Fibroblast of lung (primary cell): ENCODE results near the gene AKT1S1. TPM values are rescaled to one million over a fixed set of nuclear protein-coding genes. Genes with fewer than 3 reads are reported as not detected.

ENCODE experiments used
- DNase-seq, 2 donors: peaks; one replicate each; pipeline versions ENCODE4 v3.0.0 to v3.0.0-alpha.2; 2010; ENCODE audit warnings: low read depth in 2 of 2
- H2AFZ ChIP-seq: 2 replicates; pipeline ENCODE4 v1.5.1; 2012; ENCODE audit warnings: low read length, control low read depth, inconsistent platforms
- H3K27ac ChIP-seq: 2 replicates; pipeline ENCODE4 v1.5.1; 2011; ENCODE audit warnings: low read length, control low read depth; ENCODE audit not compliant: insufficient read depth
- H3K27me3 ChIP-seq: 2 replicates; pipeline ENCODE4 v1.5.1; 2011; ENCODE audit warnings: mild to moderate bottlenecking, low read length; ENCODE audit not compliant: control insufficient read depth, insufficient read depth
- H3K36me3 ChIP-seq: 2 replicates; pipeline ENCODE4 v1.5.1; 2011; ENCODE audit warnings: low read length; ENCODE audit not compliant: control insufficient read depth, insufficient read depth
- H3K4me1 ChIP-seq: 2 replicates; pipeline ENCODE4 v1.5.1; 2011; ENCODE audit warnings: low read length; ENCODE audit not compliant: control insufficient read depth, insufficient read depth; ENCODE audit errors: extremely low read depth
- H3K4me2 ChIP-seq: 2 replicates; pipeline ENCODE4 v1.5.1; 2011; ENCODE audit warnings: low read length, control low read depth; ENCODE audit not compliant: insufficient read depth; ENCODE audit errors: extremely low read depth
- H3K4me3 ChIP-seq, 4 experiments: fragments of 200-600 bp in 1 of 4; sonication (generic) in 1 of 4; replicated peaks in 1 of 4; 2 replicates each; pipeline ENCODE4 v1.5.1; 2011 to 2016; ENCODE audit warnings: low read length in 4 of 4, low read depth in 3 of 4, mild to moderate bottlenecking in 3 of 4, control low read depth in 2 of 4, inconsistent platforms in 1 of 4, mixed read lengths in 1 of 4; ENCODE audit not compliant: insufficient read depth in 1 of 4; ENCODE audit errors: control extremely low read depth in 1 of 4
- H3K79me2 ChIP-seq: 2 replicates; pipeline ENCODE4 v1.5.1; 2012; ENCODE audit warnings: mild to moderate bottlenecking, low read length, inconsistent platforms; ENCODE audit not compliant: control insufficient read depth, insufficient read depth
- H3K9ac ChIP-seq: 2 replicates; pipeline ENCODE4 v1.5.1; 2011; ENCODE audit warnings: mild to moderate bottlenecking, low read length, control low read depth; ENCODE audit not compliant: insufficient read depth
- H3K9me3 ChIP-seq: 2 replicates; pipeline ENCODE4 v1.5.1; 2012; ENCODE audit warnings: low read depth, low read length; ENCODE audit not compliant: control insufficient read depth, insufficient read depth
- H4K20me1 ChIP-seq: 2 replicates; pipeline ENCODE4 v1.5.1; 2011; ENCODE audit warnings: low read length; ENCODE audit not compliant: control insufficient read depth, insufficient read depth; ENCODE audit errors: extremely low read depth
- EZH2 ChIP-seq: IDR thresholded peaks from 2 replicates; pipeline ENCODE4 v1.5.1; 2012; ENCODE audit warnings: low read length, control low read depth, mild to moderate bottlenecking; ENCODE audit errors: missing control alignments
- polyA plus RNA-seq, 2 donors: library from polyadenylated mRNA; depleted of rRNA in 1 of 2; stranded (reverse) in 1 of 2; unstranded in 1 of 2; fragments of >200 nt; gene quantifications; 2 replicates each; pipeline ENCODE4 v1.2.1, GENCODE V29; 2011 to 2012; ENCODE audit warnings: missing spikeins in 1 of 2
- total RNA-seq: library from RNA; depleted of rRNA; stranded (reverse); fragments of >200 nt; gene quantifications from 2 replicates; pipeline ENCODE4 v1.2.1, GENCODE V29; 2014
- TF ChIP-seq, protein P1 (sequence below), 2 donors: IDR thresholded peaks in 1 of 2; conservative IDR thresholded peaks in 1 of 2; 1 replicate in 1 of 2; 2 replicates in 1 of 2; pipeline ENCODE4 v1.5.1; 2011 to 2012; ENCODE audit warnings: low read length in 2 of 2, control low read depth in 1 of 2, inconsistent platforms in 1 of 2, low read depth in 1 of 2, mild to moderate bottlenecking in 1 of 2

The AKT1S1 gene
- total and polyA plus RNA-seq, 2 donors (not counting 1 experiment from before 2014, with no cell fraction given) = 12.2 to 37.4 TPM

DNA sequence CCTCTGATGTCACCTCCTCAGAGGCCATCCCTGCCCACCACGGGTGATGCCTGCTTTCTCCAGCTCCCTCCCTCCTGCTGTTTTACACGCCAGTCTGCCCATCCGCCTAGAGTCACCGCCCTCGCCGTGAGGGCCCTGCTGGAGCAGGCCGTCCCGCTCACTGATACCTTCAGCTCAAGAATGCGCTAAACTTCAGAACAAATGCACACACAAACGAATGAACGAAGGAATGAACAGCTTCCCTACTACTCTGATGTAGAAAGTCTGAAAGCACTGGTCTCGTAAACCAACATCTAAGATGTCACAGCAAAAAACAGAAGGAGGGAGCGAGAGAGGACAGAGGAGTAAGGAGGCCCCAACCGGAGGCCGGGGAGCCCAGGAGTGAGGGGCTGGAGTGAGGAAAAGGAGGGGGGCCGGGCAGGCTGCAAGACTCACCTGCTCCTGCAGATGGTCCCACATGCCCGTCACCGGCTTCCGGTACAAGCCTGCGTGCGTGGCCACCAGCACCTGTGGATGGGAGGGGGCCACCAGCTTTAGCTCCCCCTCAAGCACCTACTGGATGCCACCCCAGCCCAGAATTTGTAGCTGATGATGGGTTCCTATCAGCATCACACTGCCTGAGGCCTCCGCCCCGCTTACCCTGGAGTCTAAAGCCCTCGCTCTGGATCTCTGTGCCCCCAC, 13.8 kb downstream of the AKT1S1 start:
- H3K79me2 ChIP-seq = peaks cover 24% of the 10 kb centered on the region
- TF ChIP-seq EZH2 = no peak
- TF ChIP-seq, protein P1, sequence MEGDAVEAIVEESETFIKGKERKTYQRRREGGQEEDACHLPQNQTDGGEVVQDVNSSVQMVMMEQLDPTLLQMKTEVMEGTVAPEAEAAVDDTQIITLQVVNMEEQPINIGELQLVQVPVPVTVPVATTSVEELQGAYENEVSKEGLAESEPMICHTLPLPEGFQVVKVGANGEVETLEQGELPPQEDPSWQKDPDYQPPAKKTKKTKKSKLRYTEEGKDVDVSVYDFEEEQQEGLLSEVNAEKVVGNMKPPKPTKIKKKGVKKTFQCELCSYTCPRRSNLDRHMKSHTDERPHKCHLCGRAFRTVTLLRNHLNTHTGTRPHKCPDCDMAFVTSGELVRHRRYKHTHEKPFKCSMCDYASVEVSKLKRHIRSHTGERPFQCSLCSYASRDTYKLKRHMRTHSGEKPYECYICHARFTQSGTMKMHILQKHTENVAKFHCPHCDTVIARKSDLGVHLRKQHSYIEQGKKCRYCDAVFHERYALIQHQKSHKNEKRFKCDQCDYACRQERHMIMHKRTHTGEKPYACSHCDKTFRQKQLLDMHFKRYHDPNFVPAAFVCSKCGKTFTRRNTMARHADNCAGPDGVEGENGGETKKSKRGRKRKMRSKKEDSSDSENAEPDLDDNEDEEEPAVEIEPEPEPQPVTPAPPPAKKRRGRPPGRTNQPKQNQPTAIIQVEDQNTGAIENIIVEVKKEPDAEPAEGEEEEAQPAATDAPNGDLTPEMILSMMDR (conservative IDR thresholded peaks at IDR 0.05 in 1 of 2, IDR thresholded peaks at IDR 0.05 in 1 of 2; ENCODE audit: low read depth in 1 of 2, low read length in 2 of 2) = no peak

DNA sequence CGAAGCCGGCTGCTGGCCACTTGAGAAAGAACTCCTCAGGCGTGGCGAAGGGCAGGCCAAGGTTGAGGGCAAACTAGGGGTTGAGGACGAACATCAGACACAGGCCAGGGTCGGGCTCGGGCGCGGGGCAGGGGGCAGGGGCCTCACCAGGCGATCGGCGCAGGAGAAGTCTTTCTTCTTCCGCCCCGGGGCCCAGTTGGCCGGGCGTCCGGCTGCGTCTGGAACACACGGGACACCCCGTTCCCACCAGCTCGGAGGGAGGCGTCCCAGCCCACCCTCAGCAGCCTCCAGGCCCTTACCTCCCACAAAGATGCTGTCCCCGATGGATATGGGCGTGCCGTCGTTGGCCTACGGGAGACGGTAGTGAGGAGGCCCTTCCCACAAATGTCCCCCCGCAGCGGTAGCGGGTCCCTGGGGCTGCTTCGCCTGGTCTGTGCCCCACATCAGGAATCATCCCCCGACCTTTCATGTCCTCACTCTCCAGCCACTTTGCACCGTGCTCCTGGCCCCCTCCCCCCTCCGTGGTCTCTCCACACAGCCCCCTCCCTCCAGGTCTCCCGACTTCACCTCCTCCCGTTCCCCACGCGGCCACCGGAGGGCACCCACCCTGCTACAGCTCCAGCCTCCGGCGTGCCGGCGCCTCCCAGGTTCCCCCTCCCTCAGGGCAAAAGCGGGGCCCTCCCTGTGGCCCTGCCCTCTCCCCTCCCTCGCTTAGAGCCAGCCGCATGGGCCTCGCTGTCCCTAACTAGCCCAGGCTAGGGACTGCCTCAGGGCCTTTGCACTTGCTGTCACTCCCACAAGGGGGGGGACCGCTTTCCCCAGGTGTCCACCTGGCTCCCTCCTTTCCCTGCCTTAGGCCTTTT, 14.5 kb downstream of the AKT1S1 start:
- Histone ChIP-seq H3K79me2 (peaks cover 24% of the 10 kb centered on the region), H3K27ac (no peak overlapping the region), H3K9ac (no peak overlapping the region), H3K9me3 (no peaks in the 10 kb centered on the region), H3K4me2 (no peak overlapping the region), H3K4me3 (no peak overlapping the region), H2AFZ (no peak overlapping the region), H3K4me1 (peaks cover 16% of the 10 kb centered on the region), H3K36me3 (peaks cover 45% of the 10 kb centered on the region), H4K20me1 (no peaks in the 10 kb centered on the region), H3K27me3 (no peaks in the 10 kb centered on the region)
- DNase-seq = no peak
- TF ChIP-seq EZH2 = no peak
- TF ChIP-seq, protein P1 (conservative IDR thresholded peaks at IDR 0.05 in 1 of 2, IDR thresholded peaks at IDR 0.05 in 1 of 2; ENCODE audit: low read depth in 1 of 2, low read length in 2 of 2) = peak in 1 of 2 donors; percentile 11

More for the DNA sequence above, 13.8 kb downstream of the AKT1S1 start:
- Histone ChIP-seq H3K27me3 (no peaks in the 10 kb centered on the region), H3K4me2 (no peak overlapping the region), H3K36me3 (peaks cover 40% of the 10 kb centered on the region), H2AFZ (no peak overlapping the region), H3K4me3 (no peak overlapping the region), H3K9me3 (no peaks in the 10 kb centered on the region), H3K4me1 (peaks cover 16% of the 10 kb centered on the region), H3K27ac (no peak overlapping the region), H4K20me1 (no peaks in the 10 kb centered on the region), H3K9ac (no peak overlapping the region)
- DNase-seq = no peak
